ENCODE measurements around the gene NRP2.

The NRP2 gene

GRCh38 chr2:205682971-205683501 lies 735 bp downstream of the NRP2 start:
- no peaks in the 10 kb centered on the region for H3K36me3 ChIP-seq (ENCODE audit: control insufficient read depth, insufficient read depth, low read length)
- H3K27me3 ChIP-seq (ENCODE audit: control insufficient read depth, insufficient read depth, low read length) = peaks cover 72% of the 10 kb centered on the region
- H3K4me1 ChIP-seq (ENCODE audit: control insufficient read depth, insufficient read depth, low read length) = peaks cover 52% of the 10 kb centered on the region
- H3K9ac ChIP-seq (ENCODE audit: low read length) = peak overlapping the region; percentile 56
- H3K4me3 ChIP-seq (ENCODE audit: low read length) = peak overlapping the region; percentile 39
- no peaks in the 10 kb centered on the region for H3K9me3 ChIP-seq (ENCODE audit: control insufficient read depth, low read length)

GRCh38 chr2:205683502-205684367 lies 1.4 kb downstream of the NRP2 start:
- Histone ChIP-seq H3K9ac (ENCODE audit: low read length) (peak overlapping the region; percentile 56), H3K4me1 (ENCODE audit: control insufficient read depth, insufficient read depth, low read length) (peaks cover 52% of the 10 kb centered on the region), H3K27me3 (ENCODE audit: control insufficient read depth, insufficient read depth, low read length) (peaks cover 72% of the 10 kb centered on the region), H3K4me3 (ENCODE audit: low read length) (peak overlapping the region; percentile 39), H3K36me3 (ENCODE audit: control insufficient read depth, insufficient read depth, low read length) (no peaks in the 10 kb centered on the region), H3K9me3 (ENCODE audit: control insufficient read depth, low read length) (no peaks in the 10 kb centered on the region)

GRCh38 chr2:205684871-205685313 lies 2.6 kb downstream of the NRP2 start:
- H3K9ac ChIP-seq (ENCODE audit: low read length) = peak overlapping the region; percentile 56
- peaks cover 52% of the 10 kb centered on the region for H3K4me1 ChIP-seq (ENCODE audit: control insufficient read depth, insufficient read depth, low read length)
- peak overlapping the region; percentile 50 for H3K4me3 ChIP-seq (ENCODE audit: low read length)
- H3K27me3 ChIP-seq (ENCODE audit: control insufficient read depth, insufficient read depth, low read length) = peaks cover 76% of the 10 kb centered on the region
- no peaks in the 10 kb centered on the region for H3K36me3 ChIP-seq (ENCODE audit: control insufficient read depth, insufficient read depth, low read length)
- H3K9me3 ChIP-seq (ENCODE audit: control insufficient read depth, low read length) = no peaks in the 10 kb centered on the region

- no peaks in the 10 kb centered on the region for H3K9me3 ChIP-seq (ENCODE audit: control insufficient read depth, low read length)
- peak overlapping the region; percentile 56 for H3K9ac ChIP-seq (ENCODE audit: low read length)
- peaks cover 47% of the 10 kb centered on the region for H3K4me1 ChIP-seq (ENCODE audit: control insufficient read depth, insufficient read depth, low read length)
- H3K4me3 ChIP-seq (ENCODE audit: low read length) = peak overlapping the region; percentile 50
- H3K27me3 ChIP-seq (ENCODE audit: control insufficient read depth, insufficient read depth, low read length) = peaks cover 79% of the 10 kb centered on the region
- no peaks in the 10 kb centered on the region for H3K36me3 ChIP-seq (ENCODE audit: control insufficient read depth, insufficient read depth, low read length)
Measured at GRCh38 chr2:205685314-205686055, 3.2 kb downstream of the NRP2 start.

GRCh38 chr2:205686056-205686782 lies 3.9 kb downstream of the NRP2 start:
- Histone ChIP-seq H3K9me3 (ENCODE audit: control insufficient read depth, low read length) (no peaks in the 10 kb centered on the region), H3K9ac (ENCODE audit: low read length) (peak overlapping the region; percentile 36), H3K27me3 (ENCODE audit: control insufficient read depth, insufficient read depth, low read length) (peaks cover 79% of the 10 kb centered on the region), H3K4me1 (ENCODE audit: control insufficient read depth, insufficient read depth, low read length) (peaks cover 41% of the 10 kb centered on the region), H3K36me3 (ENCODE audit: control insufficient read depth, insufficient read depth, low read length) (no peaks in the 10 kb centered on the region), H3K4me3 (ENCODE audit: low read length) (peak overlapping the region; percentile 2)

- Histone ChIP-seq H3K27me3 (ENCODE audit: control insufficient read depth, insufficient read depth, low read length) (peaks cover 71% of the 10 kb centered on the region), H3K36me3 (ENCODE audit: control insufficient read depth, insufficient read depth, low read length) (no peaks in the 10 kb centered on the region), H3K4me1 (ENCODE audit: control insufficient read depth, insufficient read depth, low read length) (peaks cover 34% of the 10 kb centered on the region), H3K4me3 (ENCODE audit: low read length) (peak overlapping the region; percentile 17), H3K9ac (ENCODE audit: low read length) (peak overlapping the region; percentile 36), H3K9me3 (ENCODE audit: control insufficient read depth, low read length) (no peaks in the 10 kb centered on the region)
Measured at GRCh38 chr2:205686783-205687640, 4.7 kb downstream of the NRP2 start.

- Histone ChIP-seq H3K4me3 (ENCODE audit: low read length) (no peak overlapping the region), H3K36me3 (ENCODE audit: control insufficient read depth, insufficient read depth, low read length) (no peaks in the 10 kb centered on the region), H3K9me3 (ENCODE audit: control insufficient read depth, low read length) (no peaks in the 10 kb centered on the region), H3K4me1 (ENCODE audit: control insufficient read depth, insufficient read depth, low read length) (peaks cover 28% of the 10 kb centered on the region), H3K27me3 (ENCODE audit: control insufficient read depth, insufficient read depth, low read length) (peaks cover 66% of the 10 kb centered on the region), H3K9ac (ENCODE audit: low read length) (no peak overlapping the region)
Measured at GRCh38 chr2:205687641-205687956, 5.3 kb downstream of the NRP2 start.

GRCh38 chr2:205688417-205689200 lies 6.3 kb downstream of the NRP2 start:
- H3K4me1 ChIP-seq (ENCODE audit: control insufficient read depth, insufficient read depth, low read length) = peaks cover 26% of the 10 kb centered on the region
- H3K36me3 ChIP-seq (ENCODE audit: control insufficient read depth, insufficient read depth, low read length) = no peaks in the 10 kb centered on the region
- H3K9me3 ChIP-seq (ENCODE audit: control insufficient read depth, low read length) = no peaks in the 10 kb centered on the region
- peaks cover 56% of the 10 kb centered on the region for H3K27me3 ChIP-seq (ENCODE audit: control insufficient read depth, insufficient read depth, low read length)
- no peak overlapping the region for H3K4me3 ChIP-seq (ENCODE audit: low read length)
- H3K9ac ChIP-seq (ENCODE audit: low read length) = no peak overlapping the region

GRCh38 chr2:205689820-205690219 lies 7.5 kb downstream of the NRP2 start:
- Histone ChIP-seq H3K36me3 (ENCODE audit: control insufficient read depth, insufficient read depth, low read length) (no peaks in the 10 kb centered on the region), H3K27me3 (ENCODE audit: control insufficient read depth, insufficient read depth, low read length) (peaks cover 44% of the 10 kb centered on the region), H3K9ac (ENCODE audit: low read length) (no peak overlapping the region), H3K9me3 (ENCODE audit: control insufficient read depth, low read length) (no peaks in the 10 kb centered on the region), H3K4me1 (ENCODE audit: control insufficient read depth, insufficient read depth, low read length) (peaks cover 20% of the 10 kb centered on the region), H3K4me3 (ENCODE audit: low read length) (no peak overlapping the region)

GRCh38 chr2:205692104-205692503 lies 9.8 kb downstream of the NRP2 start:
- no peaks in the 10 kb centered on the region for H3K36me3 ChIP-seq (ENCODE audit: control insufficient read depth, insufficient read depth, low read length)
- no peak overlapping the region for H3K4me3 ChIP-seq (ENCODE audit: low read length)
- peaks cover 21% of the 10 kb centered on the region for H3K27me3 ChIP-seq (ENCODE audit: control insufficient read depth, insufficient read depth, low read length)
- no peak overlapping the region for H3K9ac ChIP-seq (ENCODE audit: low read length)
- H3K4me1 ChIP-seq (ENCODE audit: control insufficient read depth, insufficient read depth, low read length) = no peaks in the 10 kb centered on the region
- no peaks in the 10 kb centered on the region for H3K9me3 ChIP-seq (ENCODE audit: control insufficient read depth, low read length)

Data from mucosa of stomach (tissue), 1 donor.